Kidney (tissue), 14 donors: Measurements from ENCODE around the gene VPS52. TPM values are rescaled to one million over a fixed set of nuclear protein-coding genes. Genes with fewer than 3 reads are reported as not detected.

Source experiments
- DNase-seq, 5 donors: peaks; one replicate each; pipeline ENCODE4 v3.0.0-alpha.2; 2013 to 2020
- FAIRE-seq: peaks from 2 replicates; lab custom pipeline; 2012; peaks lifted over from hg19 to GRCh38; lab: Jason Lieb, UNC
- H3K27ac ChIP-seq, 2 donors: one replicate each; pipeline ENCODE4 v1.7.0; 2013; ENCODE audit warnings: low read depth in 2 of 2, low read length in 2 of 2, inconsistent platforms in 1 of 2
- H3K27me3 ChIP-seq: one replicate; pipeline ENCODE4 v1.7.1; 2013; ENCODE audit warnings: low read length, inconsistent platforms; ENCODE audit not compliant: control insufficient read depth, insufficient read depth
- H3K36me3 ChIP-seq, 3 donors: one replicate each; pipeline versions ENCODE4 v1.7.0 to v1.7.1; 2013; ENCODE audit warnings: low read length in 3 of 3, control low read depth in 1 of 3, inconsistent platforms in 1 of 3; ENCODE audit not compliant: insufficient read depth in 3 of 3, control insufficient read depth in 2 of 3
- H3K4me1 ChIP-seq, 3 donors: one replicate each; pipeline versions ENCODE4 v1.7.0 to v1.7.1; 2013; ENCODE audit warnings: low read length in 3 of 3, inconsistent platforms in 1 of 3, low read depth in 1 of 3; ENCODE audit not compliant: control insufficient read depth in 2 of 3, insufficient read depth in 2 of 3
- H3K4me3 ChIP-seq, 3 donors: one replicate each; pipeline versions ENCODE4 v1.7.0 to v1.8.1; 2013; ENCODE audit warnings: low read length in 3 of 3, control low read depth in 1 of 3, inconsistent platforms in 1 of 3
- H3K9ac ChIP-seq, 3 donors: one replicate each; pipeline versions ENCODE4 v1.7.0 to v1.7.1; 2013; ENCODE audit warnings: low read length in 3 of 3, control low read depth in 1 of 3, inconsistent platforms in 1 of 3
- H3K9me3 ChIP-seq, 3 donors: one replicate each; pipeline versions ENCODE4 v1.7.0 to v1.7.1; 2013; ENCODE audit warnings: low read length in 3 of 3, control low read depth in 1 of 3, inconsistent platforms in 1 of 3; ENCODE audit not compliant: control insufficient read depth in 2 of 3, insufficient read depth in 1 of 3
- CTCF ChIP-seq: IDR thresholded peaks from 3 replicates; pipeline ENCODE4 v1.5.1; 2012; ENCODE audit warnings: mild to moderate bottlenecking, moderate library complexity, borderline replicate concordance; ENCODE audit not compliant: insufficient read depth; ENCODE audit errors: extremely low read depth
- intact Hi-C: fragments of 100-400 bp; cut with DNase I; formaldehyde crosslinking; loops from one replicate; pipeline ENCODE4 v1.11.1; 2022
- polyA plus RNA-seq: library from polyadenylated mRNA; stranded (reverse); fragments of 350-450 nt; fragmentation: Illumina TruSeq; extraction: RNeasy Lipid Tissue Mini Kit (QIAGEN cat#74804); gene quantifications from one replicate; pipeline ENCODE4 v1.2.3, GENCODE V29; 2014; ENCODE audit warnings: low read depth, low replicate concordance; ENCODE audit not compliant: insufficient read depth
- total RNA-seq: library from RNA; stranded (reverse); fragmentation: NEBNext Ultra II Directional; extraction: Animal tissue kit (Norgen Biotek cat#: 25700); gene quantifications from one replicate; pipeline ENCODE4 v1.2.1, GENCODE V29; 2021
- donor health status: control.
- donor health status: control.
- donor health status: control.
- donor health status: control.
- donor health status: control.
- donor health status: DM: yes; HTN: yes; CAD: no.
- donor health status: Normal renal cell carcinoma (clear cell type).

The VPS52 gene
- total and polyA plus RNA-seq, 2 donors from 2014 or later = 35.8 to 64.4 TPM

DNA sequence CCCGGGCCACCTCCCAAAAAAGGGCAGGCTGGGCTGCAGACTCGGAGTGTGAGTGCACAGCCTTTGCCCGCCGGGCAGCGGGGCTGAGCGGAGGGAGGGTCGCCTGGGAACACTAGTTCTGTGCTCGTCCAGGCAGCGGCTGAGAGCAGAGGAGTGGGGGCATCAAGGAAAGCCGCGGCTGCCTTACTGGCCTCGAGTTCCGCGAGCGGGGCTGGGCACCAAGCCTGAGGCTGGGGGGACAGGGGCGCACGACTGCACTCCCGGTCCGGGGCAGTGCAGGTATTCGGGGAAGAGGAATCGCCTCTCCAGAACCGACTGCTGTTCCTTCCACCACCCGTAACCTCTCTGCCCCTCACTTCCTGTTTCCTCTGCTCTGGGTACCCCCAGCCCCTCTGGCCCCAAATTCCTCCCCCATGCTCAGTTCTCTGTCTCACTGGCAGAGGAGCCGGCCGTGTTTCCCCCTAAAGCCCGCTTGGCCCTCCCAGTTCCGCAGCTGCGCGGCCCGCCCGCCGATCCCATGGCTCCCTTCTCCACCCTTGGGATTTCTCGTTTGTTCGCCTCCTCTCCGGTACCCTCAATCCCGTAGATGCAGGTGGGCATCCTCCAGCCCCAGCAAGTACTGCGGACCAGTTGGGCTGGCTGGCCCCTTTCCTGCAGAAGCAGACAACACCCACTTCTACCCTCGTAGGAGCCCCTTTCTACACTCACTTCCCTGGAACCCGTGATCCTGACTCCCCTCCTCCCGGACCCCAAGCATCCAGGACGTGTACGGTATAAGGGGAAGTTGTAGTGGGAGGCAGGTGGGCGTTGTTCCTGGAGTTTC lies 58.3 kb downstream of the VPS52 start:
- H3K4me1 ChIP-seq = peaks cover 0 to 16% (median 4%) of the 10 kb centered on the region in 3 donors
- intact Hi-C loops = no loop called here
- H3K9ac ChIP-seq = peak overlapping the region; percentile 14 to 71 (median 41)
- DNase-seq (peak in 2 of 5 donors; percentile 57 to 80), FAIRE-seq (no peak)
- no peak overlapping the region for H3K27ac ChIP-seq
- no peaks in the 10 kb centered on the region for H3K9me3 ChIP-seq
- H3K27me3 ChIP-seq = no peaks in the 10 kb centered on the region
- H3K36me3 ChIP-seq = peaks cover 0 to 18% (median 6%) of the 10 kb centered on the region in 3 donors
- no peak for TF ChIP-seq CTCF
- H3K4me3 ChIP-seq = peak overlapping the region; percentile 45 to 59 (median 48)

- intact Hi-C loops = no loop called here
- FAIRE-seq (no peak), DNase-seq (no peak)
- peaks cover 0 to 16% (median 4%) of the 10 kb centered on the region in 3 donors for H3K4me1 ChIP-seq
- H3K9ac ChIP-seq = peak overlapping the region in 2 of 3 donors; percentile 41 to 71
- no peak overlapping the region for H3K27ac ChIP-seq
- H3K27me3 ChIP-seq = no peaks in the 10 kb centered on the region
- H3K9me3 ChIP-seq = no peaks in the 10 kb centered on the region
- H3K4me3 ChIP-seq = peak overlapping the region; percentile 16 to 59 (median 48)
- TF ChIP-seq CTCF = no peak
- peaks cover 0 to 18% (median 6%) of the 10 kb centered on the region in 3 donors for H3K36me3 ChIP-seq
Measured at GRCh38 chr6:33212857-33213165, 58.9 kb downstream of the VPS52 start.

GRCh38 chr6:33211666-33212422 lies 59.8 kb downstream of the VPS52 start:
- intact Hi-C loops = no loop called here
- no peak overlapping the region for H3K4me3 ChIP-seq
- no peaks in the 10 kb centered on the region for H3K27me3 ChIP-seq
- peaks cover 0 to 16% (median 10%) of the 10 kb centered on the region in 3 donors for H3K4me1 ChIP-seq
- no peaks in the 10 kb centered on the region for H3K9me3 ChIP-seq
- peaks cover 0 to 18% (median 6%) of the 10 kb centered on the region in 3 donors for H3K36me3 ChIP-seq
- FAIRE-seq = no peak
- peak in 2 of 5 donors; percentile 41 to 71 for DNase-seq
- no peak overlapping the region for H3K9ac ChIP-seq
- no peak overlapping the region for H3K27ac ChIP-seq
- no peak for TF ChIP-seq CTCF
